ENCODE measurements around the gene STAG1.

The STAG1 gene

DNA sequence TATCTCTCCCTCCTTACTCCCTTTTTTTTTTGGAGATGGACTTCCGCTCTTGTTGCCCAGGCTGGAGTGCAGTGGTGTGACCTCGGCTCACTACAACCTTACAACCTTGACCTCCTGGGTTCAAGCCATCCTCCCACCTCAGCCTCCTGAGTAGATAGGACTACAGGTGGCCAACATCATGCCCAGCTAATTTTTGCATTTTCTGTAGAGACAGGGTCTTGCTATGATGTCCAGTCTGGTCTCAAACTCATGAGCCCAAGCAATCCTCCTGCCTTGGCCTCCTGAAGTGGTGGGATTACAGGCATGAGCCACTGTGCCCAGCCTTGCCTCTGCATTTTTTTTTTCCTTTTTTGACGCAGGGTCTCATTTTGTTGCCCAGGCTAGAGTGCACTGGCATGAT, 17.1 kb downstream of the STAG1 start:
- peaks cover 26% of the 10 kb centered on the region for H3K4me1 ChIP-seq (ENCODE audit: low read length)
- no peak overlapping the region for H3K4me2 ChIP-seq (ENCODE audit: low read length)
- H3K4me3 ChIP-seq (ENCODE audit: low read length), result no peak overlapping the region
- H3K27ac ChIP-seq (ENCODE audit: low read length), result no peak overlapping the region
- H3K9me3 ChIP-seq (ENCODE audit: insufficient read depth, low read length), result no peaks in the 10 kb centered on the region
- H3K9ac ChIP-seq (ENCODE audit: low read length), result no peak overlapping the region
- peaks cover 100% of the 10 kb centered on the region for H3K79me2 ChIP-seq (ENCODE audit: low read length)
- TF ChIP-seq EZH2phosphoT487 (IDR thresholded peaks at IDR 0.05; ENCODE audit: low read depth), result no peak
- TF ChIP-seq, protein P1, sequence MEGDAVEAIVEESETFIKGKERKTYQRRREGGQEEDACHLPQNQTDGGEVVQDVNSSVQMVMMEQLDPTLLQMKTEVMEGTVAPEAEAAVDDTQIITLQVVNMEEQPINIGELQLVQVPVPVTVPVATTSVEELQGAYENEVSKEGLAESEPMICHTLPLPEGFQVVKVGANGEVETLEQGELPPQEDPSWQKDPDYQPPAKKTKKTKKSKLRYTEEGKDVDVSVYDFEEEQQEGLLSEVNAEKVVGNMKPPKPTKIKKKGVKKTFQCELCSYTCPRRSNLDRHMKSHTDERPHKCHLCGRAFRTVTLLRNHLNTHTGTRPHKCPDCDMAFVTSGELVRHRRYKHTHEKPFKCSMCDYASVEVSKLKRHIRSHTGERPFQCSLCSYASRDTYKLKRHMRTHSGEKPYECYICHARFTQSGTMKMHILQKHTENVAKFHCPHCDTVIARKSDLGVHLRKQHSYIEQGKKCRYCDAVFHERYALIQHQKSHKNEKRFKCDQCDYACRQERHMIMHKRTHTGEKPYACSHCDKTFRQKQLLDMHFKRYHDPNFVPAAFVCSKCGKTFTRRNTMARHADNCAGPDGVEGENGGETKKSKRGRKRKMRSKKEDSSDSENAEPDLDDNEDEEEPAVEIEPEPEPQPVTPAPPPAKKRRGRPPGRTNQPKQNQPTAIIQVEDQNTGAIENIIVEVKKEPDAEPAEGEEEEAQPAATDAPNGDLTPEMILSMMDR (IDR thresholded peaks at IDR 0.05; ENCODE audit: low read depth, low read length), result no peak
- peaks cover 18% of the 10 kb centered on the region for H4K20me1 ChIP-seq (ENCODE audit: insufficient read depth, low read length)
- H3K36me3 ChIP-seq (replicated peaks; ENCODE audit: low read depth, low read length), result no peaks in the 10 kb centered on the region
- H3K27me3 ChIP-seq (ENCODE audit: low read depth, low read length), result no peaks in the 10 kb centered on the region
- no peak overlapping the region for H2AFZ ChIP-seq (ENCODE audit: low read depth, low read length)

DNA sequence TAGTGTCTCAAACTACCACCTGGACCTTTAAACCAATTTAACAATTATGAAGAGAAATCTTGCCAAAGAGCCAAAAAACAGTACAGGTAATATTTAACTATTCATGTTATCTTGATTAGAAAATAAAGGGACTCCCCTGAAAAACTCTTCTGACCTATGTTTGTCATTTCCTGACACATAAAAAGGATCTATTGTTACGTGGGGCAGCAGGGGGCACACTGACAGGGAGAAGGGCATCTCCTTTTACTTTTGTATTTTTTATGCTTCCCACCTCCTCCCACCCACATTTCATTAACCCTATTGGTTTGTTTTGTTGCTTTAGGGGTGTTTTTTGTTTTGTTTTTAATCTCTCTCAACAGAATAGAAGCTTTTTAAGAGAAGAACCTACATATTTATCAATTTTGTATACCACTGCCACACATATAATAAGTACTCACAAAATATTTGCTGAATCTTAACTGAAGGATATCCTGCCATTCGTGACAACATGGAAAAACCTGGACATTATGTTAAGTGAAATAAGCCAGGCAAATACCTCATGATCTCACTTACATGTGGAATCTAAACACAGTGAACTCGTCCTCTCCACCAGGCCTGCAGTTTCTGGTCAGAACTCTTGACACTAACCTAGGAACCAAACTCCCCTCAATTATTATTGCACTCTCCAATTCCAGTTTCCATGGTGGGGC, 17.7 kb downstream of the STAG1 start:
- H3K79me2 ChIP-seq (ENCODE audit: low read length), result peaks cover 100% of the 10 kb centered on the region
- H3K4me2 ChIP-seq (ENCODE audit: low read length), result no peak overlapping the region
- H4K20me1 ChIP-seq (ENCODE audit: insufficient read depth, low read length), result peaks cover 18% of the 10 kb centered on the region
- H3K27ac ChIP-seq (ENCODE audit: low read length), result no peak overlapping the region
- H3K4me3 ChIP-seq (ENCODE audit: low read length), result no peak overlapping the region
- no peaks in the 10 kb centered on the region for H3K36me3 ChIP-seq (replicated peaks; ENCODE audit: low read depth, low read length)
- no peaks in the 10 kb centered on the region for H3K9me3 ChIP-seq (ENCODE audit: insufficient read depth, low read length)
- no peak overlapping the region for H2AFZ ChIP-seq (ENCODE audit: low read depth, low read length)
- H3K27me3 ChIP-seq (ENCODE audit: low read depth, low read length), result no peaks in the 10 kb centered on the region
- H3K9ac ChIP-seq (ENCODE audit: low read length), result no peak overlapping the region
- no peak for TF ChIP-seq EZH2phosphoT487 (IDR thresholded peaks at IDR 0.05; ENCODE audit: low read depth)
- TF ChIP-seq, protein P1 (IDR thresholded peaks at IDR 0.05; ENCODE audit: low read depth, low read length), result peak; percentile 13; the same call in 1 of the 2 replicates
- peaks cover 26% of the 10 kb centered on the region for H3K4me1 ChIP-seq (ENCODE audit: low read length)

GRCh38 chr3:136733317-136733833, 18.8 kb downstream of the STAG1 start:
- no peak overlapping the region for H3K9ac ChIP-seq (ENCODE audit: low read length)
- H4K20me1 ChIP-seq (ENCODE audit: insufficient read depth, low read length), result peaks cover 18% of the 10 kb centered on the region
- no peak overlapping the region for H3K4me3 ChIP-seq (ENCODE audit: low read length)
- H2AFZ ChIP-seq (ENCODE audit: low read depth, low read length), result no peak overlapping the region
- peaks cover 99% of the 10 kb centered on the region for H3K79me2 ChIP-seq (ENCODE audit: low read length)
- H3K27ac ChIP-seq (ENCODE audit: low read length), result no peak overlapping the region
- no peaks in the 10 kb centered on the region for H3K27me3 ChIP-seq (ENCODE audit: low read depth, low read length)
- H3K9me3 ChIP-seq (ENCODE audit: insufficient read depth, low read length), result no peaks in the 10 kb centered on the region
- H3K36me3 ChIP-seq (replicated peaks; ENCODE audit: low read depth, low read length), result no peaks in the 10 kb centered on the region
- H3K4me1 ChIP-seq (ENCODE audit: low read length), result peaks cover 26% of the 10 kb centered on the region
- no peak for TF ChIP-seq EZH2phosphoT487 (IDR thresholded peaks at IDR 0.05; ENCODE audit: low read depth)
- no peak overlapping the region for H3K4me2 ChIP-seq (ENCODE audit: low read length)

DNA sequence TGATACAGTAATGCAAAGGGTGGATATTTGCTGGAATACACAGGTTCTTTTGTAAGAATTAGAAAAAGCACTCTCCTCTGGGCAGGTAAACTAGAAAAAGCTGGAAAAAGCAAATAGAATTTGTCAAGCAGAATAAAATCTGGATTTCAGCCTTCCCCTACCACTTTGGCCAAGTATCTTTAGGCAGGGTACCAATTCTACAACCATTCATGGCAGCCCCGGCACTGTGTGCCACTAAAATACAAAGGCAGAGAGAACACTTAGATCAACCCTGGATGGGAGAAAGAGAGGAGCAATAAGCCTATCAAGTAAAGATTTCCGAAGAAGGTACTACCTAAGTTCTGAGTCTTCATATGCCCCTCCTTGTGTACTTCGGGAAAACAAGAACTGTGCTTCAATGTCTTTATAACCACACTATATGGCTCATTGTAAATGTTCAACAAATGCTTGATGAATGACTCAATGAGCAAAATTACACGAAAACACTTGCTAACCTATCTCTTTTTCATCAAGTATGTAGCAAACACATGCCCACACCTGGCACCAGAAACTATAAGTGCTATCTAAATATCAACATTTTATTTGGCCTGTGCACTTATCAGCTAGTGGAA, 20.8 kb downstream of the STAG1 start:
- Histone ChIP-seq H3K9ac (ENCODE audit: low read length) (no peak overlapping the region), H3K4me1 (ENCODE audit: low read length) (peaks cover 15% of the 10 kb centered on the region), H3K9me3 (ENCODE audit: insufficient read depth, low read length) (no peaks in the 10 kb centered on the region), H4K20me1 (ENCODE audit: insufficient read depth, low read length) (peaks cover 31% of the 10 kb centered on the region), H3K27me3 (ENCODE audit: low read depth, low read length) (no peaks in the 10 kb centered on the region), H3K36me3 (replicated peaks; ENCODE audit: low read depth, low read length) (no peaks in the 10 kb centered on the region), H3K27ac (ENCODE audit: low read length) (no peak overlapping the region), H2AFZ (ENCODE audit: low read depth, low read length) (no peak overlapping the region), H3K4me2 (ENCODE audit: low read length) (peak overlapping the region; percentile 11; the same call in 1 of the 2 replicates), H3K4me3 (ENCODE audit: low read length) (no peak overlapping the region), H3K79me2 (ENCODE audit: low read length) (peaks cover 99% of the 10 kb centered on the region)
- TF ChIP-seq, protein P1 (IDR thresholded peaks at IDR 0.05; ENCODE audit: low read depth, low read length), result no peak
- no peak for TF ChIP-seq EZH2phosphoT487 (IDR thresholded peaks at IDR 0.05; ENCODE audit: low read depth)

Data from OCI-LY3 (cell line).